ENCODE data around the gene GRM7.

Gene GRM7

GRCh38 chr3:7512048-7512447 is 651.1 kb downstream of the GRM7 start:
- no peak for DNase-seq

GRCh38 chr3:7518026-7518425 is 657.1 kb downstream of the GRM7 start:
- DNase-seq, result no peak

GRCh38 chr3:7518456-7518855 is 657.5 kb downstream of the GRM7 start:
- DNase-seq, result no peak

GRCh38 chr3:7520059-7520458 is 659.1 kb downstream of the GRM7 start:
- no peak for DNase-seq

- DNase-seq, result no peak
These were observed 659.7 kb downstream of the GRM7 start for GRCh38 chr3:7520593-7520992.

GRCh38 chr3:7536510-7536909 is 675.6 kb downstream of the GRM7 start:
- no peak for DNase-seq

GRCh38 chr3:7536921-7537320 is 676.0 kb downstream of the GRM7 start:
- no peak for DNase-seq

- DNase-seq, result no peak
These were observed 682.5 kb downstream of the GRM7 start for GRCh38 chr3:7543294-7543880.

GRCh38 chr3:7545334-7545733 is 684.4 kb downstream of the GRM7 start:
- no peak for DNase-seq

- DNase-seq, result no peak
These were observed 685.3 kb downstream of the GRM7 start for GRCh38 chr3:7546253-7546652.

GRCh38 chr3:7547826-7548225 is 686.9 kb downstream of the GRM7 start:
- no peak for DNase-seq

GRCh38 chr3:7562892-7563291 is 702.0 kb downstream of the GRM7 start:
- DNase-seq, result no peak

- no peak for DNase-seq
These were observed 704.7 kb downstream of the GRM7 start for GRCh38 chr3:7565574-7565973.

GRCh38 chr3:7567160-7567559 is 706.2 kb downstream of the GRM7 start:
- no peak for DNase-seq

- no peak for DNase-seq
These were observed 707.7 kb downstream of the GRM7 start for GRCh38 chr3:7568526-7569184.

- DNase-seq, result no peak
These were observed 712.4 kb downstream of the GRM7 start for GRCh38 chr3:7573330-7573729.

GRCh38 chr3:7574435-7574834 is 713.5 kb downstream of the GRM7 start:
- no peak for DNase-seq

- DNase-seq, result no peak
These were observed 715.2 kb downstream of the GRM7 start for GRCh38 chr3:7576071-7576470.

GRCh38 chr3:7576506-7576905 is 715.6 kb downstream of the GRM7 start:
- no peak for DNase-seq

- no peak for DNase-seq
These were observed 716.6 kb downstream of the GRM7 start for GRCh38 chr3:7577513-7577912.

GRCh38 chr3:7581831-7582230 is 720.9 kb downstream of the GRM7 start:
- DNase-seq, result no peak

GRCh38 chr3:7585052-7585451 is 724.1 kb downstream of the GRM7 start:
- DNase-seq, result no peak

GRCh38 chr3:7588236-7588635 is 727.3 kb downstream of the GRM7 start:
- no peak for DNase-seq

GRCh38 chr3:7589526-7589925 is 728.6 kb downstream of the GRM7 start:
- DNase-seq, result no peak

GRCh38 chr3:7602297-7602696 is 741.4 kb downstream of the GRM7 start:
- DNase-seq, result no peak
